Measurements from ENCODE around the gene ILK. TPM values are rescaled to one million over a fixed set of nuclear protein-coding genes. Genes with fewer than 3 reads are reported as not detected.

Gene ILK
- total RNA-seq, 4 donors from 2014 or later, result 59.8 to 83.8 (median 71.5) TPM

DNA sequence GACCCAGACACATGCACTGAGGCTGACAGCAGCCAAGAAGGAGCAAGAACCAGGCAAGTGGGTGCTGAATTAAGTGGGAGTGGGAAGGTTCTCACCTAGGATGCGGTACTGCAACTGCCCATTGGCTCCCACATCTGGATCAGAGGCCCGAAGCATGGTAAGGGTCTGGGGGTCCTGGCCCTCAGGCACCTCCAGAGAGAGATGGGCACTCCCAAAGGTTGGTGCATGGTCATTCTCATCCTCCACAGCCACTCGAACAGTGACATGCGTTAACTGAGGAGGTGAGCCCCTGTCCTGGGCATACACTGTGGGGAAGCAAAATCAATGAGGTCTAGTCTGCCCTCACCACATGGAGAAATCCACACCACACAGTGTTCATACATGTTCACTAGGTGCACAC is 25.0 kb downstream of the ILK start:
- Histone ChIP-seq H3K27ac (no peak overlapping the region), H3K36me3 (peaks cover 79% of the 10 kb centered on the region), H3K9me3 (no peaks in the 10 kb centered on the region), H3K4me3 (no peak overlapping the region), H3K4me1 (peaks cover 8% of the 10 kb centered on the region), H3K27me3 (peaks cover 3% of the 10 kb centered on the region)
- TF ChIP-seq POLR2A (IDR thresholded peaks at IDR 0.05) (no peak), POLR2AphosphoS5 (IDR thresholded peaks at IDR 0.05) (no peak), CTCF (IDR thresholded peaks at IDR 0.05) (no peak), EP300 (IDR thresholded peaks at IDR 0.05) (no peak)
- WGBS, result 94% methylated on average over 4 of the region's 4 CpGs
- no peak for DNase-seq (ENCODE audit: low spot score in 2 of 2)

- 90% methylated on average over 7 of the region's 24 CpGs for WGBS
- Histone ChIP-seq H3K27me3 (peaks cover 3% of the 10 kb centered on the region), H3K27ac (no peak overlapping the region), H3K4me3 (no peak overlapping the region), H3K9me3 (no peaks in the 10 kb centered on the region), H3K36me3 (peaks cover 71% of the 10 kb centered on the region), H3K4me1 (peaks cover 8% of the 10 kb centered on the region)
- no peak for TF ChIP-seq POLR2AphosphoS5 (IDR thresholded peaks at IDR 0.05)
- TF ChIP-seq EP300 (IDR thresholded peaks at IDR 0.05), result no peak
- no peak for TF ChIP-seq POLR2A (IDR thresholded peaks at IDR 0.05)
- no peak for TF ChIP-seq CTCF (IDR thresholded peaks at IDR 0.05)
- no peak for DNase-seq (ENCODE audit: low spot score in 2 of 2)
Measured at GRCh38 chr11:6629573-6629891, 26.0 kb downstream of the ILK start.

GRCh38 chr11:6629892-6630631 is 26.5 kb downstream of the ILK start:
- Histone ChIP-seq H3K4me1 (peaks cover 9% of the 10 kb centered on the region), H3K4me3 (peak overlapping the region; percentile 47), H3K27me3 (peaks cover 3% of the 10 kb centered on the region), H3K27ac (no peak overlapping the region), H3K9me3 (no peaks in the 10 kb centered on the region), H3K36me3 (peaks cover 66% of the 10 kb centered on the region)
- TF ChIP-seq EP300 (IDR thresholded peaks at IDR 0.05) (no peak), POLR2A (IDR thresholded peaks at IDR 0.05) (no peak), POLR2AphosphoS5 (IDR thresholded peaks at IDR 0.05) (no peak), CTCF (IDR thresholded peaks at IDR 0.05) (no peak)
- 60% methylated on average over 43 of the region's 102 CpGs for whole genome bisulfite sequencing
- no peak for DNase-seq (ENCODE audit: low spot score in 2 of 2)

GRCh38 chr11:6630632-6631291 is 27.2 kb downstream of the ILK start:
- no peaks in the 10 kb centered on the region for H3K9me3 ChIP-seq
- H3K27me3 ChIP-seq, result peaks cover 3% of the 10 kb centered on the region
- H3K4me3 ChIP-seq, result peak overlapping the region; percentile 47
- peaks cover 59% of the 10 kb centered on the region for H3K36me3 ChIP-seq
- 63% methylated on average over 10 of the region's 28 CpGs for WGBS
- no peak for DNase-seq (ENCODE audit: low spot score in 2 of 2)
- TF ChIP-seq EP300 (IDR thresholded peaks at IDR 0.05) (no peak), POLR2AphosphoS5 (IDR thresholded peaks at IDR 0.05) (no peak), POLR2A (IDR thresholded peaks at IDR 0.05) (no peak)
- H3K4me1 ChIP-seq, result peaks cover 16% of the 10 kb centered on the region
- H3K27ac ChIP-seq, result no peak overlapping the region

- TF ChIP-seq POLR2A (IDR thresholded peaks at IDR 0.05), result no peak
- TF ChIP-seq POLR2AphosphoS5 (IDR thresholded peaks at IDR 0.05), result no peak
- no peak for TF ChIP-seq CTCF (IDR thresholded peaks at IDR 0.05)
- TF ChIP-seq EP300 (IDR thresholded peaks at IDR 0.05), result no peak
- 92% methylated on average over 11 of the region's 11 CpGs for WGBS
- Histone ChIP-seq H3K9me3 (no peaks in the 10 kb centered on the region), H3K27me3 (peaks cover 3% of the 10 kb centered on the region), H3K4me3 (no peak overlapping the region), H3K4me1 (peaks cover 22% of the 10 kb centered on the region), H3K27ac (no peak overlapping the region), H3K36me3 (peaks cover 52% of the 10 kb centered on the region)
- no peak for DNase-seq (ENCODE audit: low spot score in 2 of 2)
Measured at GRCh38 chr11:6631361-6631890, 27.9 kb downstream of the ILK start.

Data from suprapubic skin (tissue), 4 donors.